HG02588 (cell line): ENCODE results near the gene ACAP3.
A peak's percentile ranks its signal among the peaks of the same experiment; 100 is the strongest.

ENCODE experiments used
- ATAC-seq: cut with Tn5 transposase; IDR thresholded peaks from one replicate; pipeline ENCODE4 v1.9.1; 2021; ENCODE audit warnings: mild to moderate bottlenecking, moderate library complexity; ENCODE audit not compliant: unreplicated experiment

The ACAP3 gene

GRCh38 chr1:1332031-1332755, 24.5 kb upstream of the ACAP3 start:
- ATAC-seq: no peak

- no peak for ATAC-seq
These were observed 23.6 kb upstream of the ACAP3 start, which contains the start of gene TAS1R3 for GRCh38 chr1:1331068-1331965. TSS of gene TAS1R3 (plus strand) at chr1:1331280. CDS start at chr1:1331346, 66 bp downstream.

- no peak for ATAC-seq
These were observed 22.8 kb upstream of the ACAP3 start for GRCh38 chr1:1330366-1331067.

GRCh38 chr1:1329304-1330210, 21.8 kb upstream of the ACAP3 start:
- ATAC-seq: no peak

- ATAC-seq: no peak
These were observed 20.5 kb upstream of the ACAP3 start for GRCh38 chr1:1328254-1328653.

- no peak for ATAC-seq
These were observed 19.6 kb upstream of the ACAP3 start for GRCh38 chr1:1327291-1327690.

- ATAC-seq: no peak
These were observed 18.4 kb upstream of the ACAP3 start for GRCh38 chr1:1326075-1326605.

GRCh38 chr1:1325288-1326074, 17.8 kb upstream of the ACAP3 start:
- no peak for ATAC-seq

GRCh38 chr1:1324524-1325287, 17.0 kb upstream of the ACAP3 start, which contains the start of the genes CPTP and INTS11:
TSS of gene CPTP (plus strand) at chr1:1324802. CDS start at chr1:1326911, 2,109 bp downstream.
TSS of gene INTS11 (minus strand) at chr1:1324660. CDS start at chr1:1324608, 52 bp downstream.
- peak; percentile 63 for ATAC-seq

GRCh38 chr1:1324084-1324523, 16.4 kb upstream of the ACAP3 start:
- ATAC-seq: peak; percentile 21

GRCh38 chr1:1322952-1323351, 15.2 kb upstream of the ACAP3 start:
- no peak for ATAC-seq

- ATAC-seq: no peak
These were observed 14.7 kb upstream of the ACAP3 start for GRCh38 chr1:1322418-1322817.

GRCh38 chr1:1321477-1321876, 13.7 kb upstream of the ACAP3 start:
- ATAC-seq: no peak

GRCh38 chr1:1320666-1321448, 13.1 kb upstream of the ACAP3 start:
- ATAC-seq: no peak

- ATAC-seq: no peak
These were observed 11.9 kb upstream of the ACAP3 start for GRCh38 chr1:1319646-1319941.

- ATAC-seq: no peak
These were observed 11.3 kb upstream of the ACAP3 start for GRCh38 chr1:1318777-1319645.
